ENCODE results near the gene COL23A1.

GRCh38 chr5:178308541-178309092 is 281.6 kb downstream of the COL23A1 start:
- TF ChIP-seq TAF1 (IDR thresholded peaks at IDR 0.05; ENCODE audit: low read depth, low read length) (no peak), POLR2AphosphoS5 (IDR thresholded peaks at IDR 0.05; ENCODE audit: low read depth, low read length) (no peak)
